HEK293 (cell line): Measurements from ENCODE around the gene SLC35F3.

Experiments
- IKZF3 ChIP-seq: fragments of 450-650 bp; IDR thresholded peaks from 2 replicates; pipeline ENCODE4 v1.5.0; 2018; ENCODE audit warnings: missing biosample characterization, mild to moderate bottlenecking, missing genetic modification characterization, moderate library complexity
- ZFP41 ChIP-seq: fragments of 450-650 bp; formaldehyde crosslinking; IDR thresholded peaks from 2 replicates; pipeline ENCODE4 v1.5.1; 2016; ENCODE audit warnings: missing biosample characterization, missing genetic modification characterization, borderline replicate concordance
- ZNF16 ChIP-seq: fragments of 450-650 bp; formaldehyde crosslinking; IDR thresholded peaks from 2 replicates; pipeline ENCODE4 v1.5.1; 2016; ENCODE audit warnings: low read depth, missing biosample characterization, missing genetic modification characterization
- ZNF174 ChIP-seq: fragments of 450-650 bp; formaldehyde crosslinking; IDR thresholded peaks from 2 replicates; pipeline ENCODE4 v1.5.0; 2017; ENCODE audit warnings: missing biosample characterization, mild to moderate bottlenecking, missing genetic modification characterization
- ZNF335 ChIP-seq: fragments of 450-650 bp; formaldehyde crosslinking; conservative IDR thresholded peaks from 2 replicates; pipeline ENCODE4 v1.5.1; 2016; ENCODE audit warnings: missing biosample characterization, missing genetic modification characterization
- ZNF473 ChIP-seq: fragments of 450-650 bp; formaldehyde crosslinking; IDR thresholded peaks from 2 replicates; pipeline ENCODE4 v1.5.1; 2017; ENCODE audit warnings: missing biosample characterization, missing genetic modification characterization
- ZNF510 ChIP-seq: fragments of 450-650 bp; formaldehyde crosslinking; IDR thresholded peaks from 2 replicates; pipeline ENCODE4 v1.5.1; 2018; ENCODE audit warnings: mild to moderate bottlenecking, missing genetic modification characterization, missing biosample characterization; ENCODE audit not compliant: insufficient replicate concordance
- ZNF561 ChIP-seq: fragments of 450-650 bp; IDR thresholded peaks from 2 replicates; pipeline ENCODE4 v1.5.1; 2018; ENCODE audit warnings: missing biosample characterization, missing genetic modification characterization, borderline replicate concordance
- ZNF585B ChIP-seq: fragments of 450-650 bp; formaldehyde crosslinking; IDR thresholded peaks from 2 replicates; pipeline ENCODE4 v1.5.1; 2016; ENCODE audit warnings: missing biosample characterization, missing genetic modification characterization
- ZNF600 ChIP-seq: fragments of 450-650 bp; formaldehyde crosslinking; IDR thresholded peaks from 2 replicates; pipeline ENCODE4 v1.5.1; 2016; ENCODE audit warnings: missing biosample characterization, missing genetic modification characterization
- ZNF610 ChIP-seq: fragments of 450-650 bp; formaldehyde crosslinking; IDR thresholded peaks from 2 replicates; pipeline ENCODE4 v1.5.1; 2016; ENCODE audit warnings: missing biosample characterization, missing genetic modification characterization, borderline replicate concordance
- ZNF624 ChIP-seq: fragments of 450-650 bp; formaldehyde crosslinking; IDR thresholded peaks from 2 replicates; pipeline ENCODE4 v1.5.1; 2017; ENCODE audit warnings: missing biosample characterization, missing genetic modification characterization
- ZNF639 ChIP-seq: fragments of 450-650 bp; formaldehyde crosslinking; IDR thresholded peaks from 2 replicates; pipeline ENCODE4 v1.5.1; 2016; ENCODE audit warnings: missing biosample characterization, missing genetic modification characterization
- ZNF660 ChIP-seq: fragments of 450-650 bp; IDR thresholded peaks from 2 replicates; pipeline ENCODE4 v1.5.1; 2018; ENCODE audit warnings: missing biosample characterization, mild to moderate bottlenecking, missing genetic modification characterization
- ZNF704 ChIP-seq: fragments of 450-650 bp; formaldehyde crosslinking; IDR thresholded peaks from 2 replicates; pipeline ENCODE4 v1.5.1; 2016; ENCODE audit warnings: missing biosample characterization, missing genetic modification characterization
- ZXDB ChIP-seq: fragments of 450-650 bp; formaldehyde crosslinking; IDR thresholded peaks from 2 replicates; pipeline ENCODE4 v1.5.1; 2016; ENCODE audit warnings: missing biosample characterization, missing genetic modification characterization
- TF ChIP-seq, protein P1 (sequence below): fragments of 450-650 bp; formaldehyde crosslinking; IDR thresholded peaks from 2 replicates; pipeline ENCODE4 v1.5.1; 2016; ENCODE audit warnings: missing biosample characterization, missing genetic modification characterization
- TF ChIP-seq, protein P2 (sequence below): fragments of 450-650 bp; formaldehyde crosslinking; IDR thresholded peaks from 2 replicates; pipeline ENCODE4 v1.5.1; 2016; ENCODE audit warnings: missing biosample characterization, missing genetic modification characterization
- TF ChIP-seq, protein P3 (sequence below): fragments of 450-650 bp; formaldehyde crosslinking; IDR thresholded peaks from 2 replicates; pipeline ENCODE4 v1.5.1; 2016; ENCODE audit warnings: missing biosample characterization, missing genetic modification characterization

Gene SLC35F3

GRCh38 chr1:234114648-234115307, 210.3 kb downstream of the SLC35F3 start (continued):
- TF ChIP-seq, protein P1, sequence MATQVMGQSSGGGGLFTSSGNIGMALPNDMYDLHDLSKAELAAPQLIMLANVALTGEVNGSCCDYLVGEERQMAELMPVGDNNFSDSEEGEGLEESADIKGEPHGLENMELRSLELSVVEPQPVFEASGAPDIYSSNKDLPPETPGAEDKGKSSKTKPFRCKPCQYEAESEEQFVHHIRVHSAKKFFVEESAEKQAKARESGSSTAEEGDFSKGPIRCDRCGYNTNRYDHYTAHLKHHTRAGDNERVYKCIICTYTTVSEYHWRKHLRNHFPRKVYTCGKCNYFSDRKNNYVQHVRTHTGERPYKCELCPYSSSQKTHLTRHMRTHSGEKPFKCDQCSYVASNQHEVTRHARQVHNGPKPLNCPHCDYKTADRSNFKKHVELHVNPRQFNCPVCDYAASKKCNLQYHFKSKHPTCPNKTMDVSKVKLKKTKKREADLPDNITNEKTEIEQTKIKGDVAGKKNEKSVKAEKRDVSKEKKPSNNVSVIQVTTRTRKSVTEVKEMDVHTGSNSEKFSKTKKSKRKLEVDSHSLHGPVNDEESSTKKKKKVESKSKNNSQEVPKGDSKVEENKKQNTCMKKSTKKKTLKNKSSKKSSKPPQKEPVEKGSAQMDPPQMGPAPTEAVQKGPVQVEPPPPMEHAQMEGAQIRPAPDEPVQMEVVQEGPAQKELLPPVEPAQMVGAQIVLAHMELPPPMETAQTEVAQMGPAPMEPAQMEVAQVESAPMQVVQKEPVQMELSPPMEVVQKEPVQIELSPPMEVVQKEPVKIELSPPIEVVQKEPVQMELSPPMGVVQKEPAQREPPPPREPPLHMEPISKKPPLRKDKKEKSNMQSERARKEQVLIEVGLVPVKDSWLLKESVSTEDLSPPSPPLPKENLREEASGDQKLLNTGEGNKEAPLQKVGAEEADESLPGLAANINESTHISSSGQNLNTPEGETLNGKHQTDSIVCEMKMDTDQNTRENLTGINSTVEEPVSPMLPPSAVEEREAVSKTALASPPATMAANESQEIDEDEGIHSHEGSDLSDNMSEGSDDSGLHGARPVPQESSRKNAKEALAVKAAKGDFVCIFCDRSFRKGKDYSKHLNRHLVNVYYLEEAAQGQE (tag by site-specific recombination) = no peak
- TF ChIP-seq ZNF335 (tag by site-specific recombination) = peak; percentile 70
- TF ChIP-seq ZFP41 (tag by site-specific recombination) = no peak
- TF ChIP-seq ZNF624 (tag by site-specific recombination) = no peak
- TF ChIP-seq ZNF600 (tag by site-specific recombination) = 0 out of 2 replicates have a peak, but pooled peaks have one; percentile 32
- no peak for TF ChIP-seq ZNF473 (tag by site-specific recombination)
- peak; percentile 93 for TF ChIP-seq IKZF3 (tag by site-specific recombination)
- TF ChIP-seq ZXDB (tag by site-specific recombination) = no peak
- TF ChIP-seq ZNF174 = no peak
- TF ChIP-seq ZNF16 (tag by site-specific recombination) = no peak
- TF ChIP-seq ZNF610 = no peak
- TF ChIP-seq, protein P2, sequence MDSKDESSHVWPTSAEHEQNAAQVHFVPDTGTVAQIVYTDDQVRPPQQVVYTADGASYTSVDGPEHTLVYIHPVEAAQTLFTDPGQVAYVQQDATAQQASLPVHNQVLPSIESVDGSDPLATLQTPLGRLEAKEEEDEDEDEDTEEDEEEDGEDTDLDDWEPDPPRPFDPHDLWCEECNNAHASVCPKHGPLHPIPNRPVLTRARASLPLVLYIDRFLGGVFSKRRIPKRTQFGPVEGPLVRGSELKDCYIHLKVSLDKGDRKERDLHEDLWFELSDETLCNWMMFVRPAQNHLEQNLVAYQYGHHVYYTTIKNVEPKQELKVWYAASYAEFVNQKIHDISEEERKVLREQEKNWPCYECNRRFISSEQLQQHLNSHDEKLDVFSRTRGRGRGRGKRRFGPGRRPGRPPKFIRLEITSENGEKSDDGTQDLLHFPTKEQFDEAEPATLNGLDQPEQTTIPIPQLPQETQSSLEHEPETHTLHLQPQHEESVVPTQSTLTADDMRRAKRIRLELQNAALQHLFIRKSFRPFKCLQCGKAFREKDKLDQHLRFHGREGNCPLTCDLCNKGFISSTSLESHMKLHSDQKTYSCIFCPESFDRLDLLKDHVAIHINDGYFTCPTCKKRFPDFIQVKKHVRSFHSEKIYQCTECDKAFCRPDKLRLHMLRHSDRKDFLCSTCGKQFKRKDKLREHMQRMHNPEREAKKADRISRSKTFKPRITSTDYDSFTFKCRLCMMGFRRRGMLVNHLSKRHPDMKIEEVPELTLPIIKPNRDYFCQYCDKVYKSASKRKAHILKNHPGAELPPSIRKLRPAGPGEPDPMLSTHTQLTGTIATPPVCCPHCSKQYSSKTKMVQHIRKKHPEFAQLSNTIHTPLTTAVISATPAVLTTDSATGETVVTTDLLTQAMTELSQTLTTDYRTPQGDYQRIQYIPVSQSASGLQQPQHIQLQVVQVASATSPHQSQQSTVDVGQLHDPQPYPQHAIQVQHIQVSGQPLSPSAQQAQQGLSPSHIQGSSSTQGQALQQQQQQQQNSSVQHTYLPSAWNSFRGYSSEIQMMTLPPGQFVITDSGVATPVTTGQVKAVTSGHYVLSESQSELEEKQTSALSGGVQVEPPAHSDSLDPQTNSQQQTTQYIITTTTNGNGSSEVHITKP (tag by site-specific recombination) = peak; percentile 33; the same call in 1 of the 2 replicates
- TF ChIP-seq ZNF704 = no peak
- TF ChIP-seq, protein P3, sequence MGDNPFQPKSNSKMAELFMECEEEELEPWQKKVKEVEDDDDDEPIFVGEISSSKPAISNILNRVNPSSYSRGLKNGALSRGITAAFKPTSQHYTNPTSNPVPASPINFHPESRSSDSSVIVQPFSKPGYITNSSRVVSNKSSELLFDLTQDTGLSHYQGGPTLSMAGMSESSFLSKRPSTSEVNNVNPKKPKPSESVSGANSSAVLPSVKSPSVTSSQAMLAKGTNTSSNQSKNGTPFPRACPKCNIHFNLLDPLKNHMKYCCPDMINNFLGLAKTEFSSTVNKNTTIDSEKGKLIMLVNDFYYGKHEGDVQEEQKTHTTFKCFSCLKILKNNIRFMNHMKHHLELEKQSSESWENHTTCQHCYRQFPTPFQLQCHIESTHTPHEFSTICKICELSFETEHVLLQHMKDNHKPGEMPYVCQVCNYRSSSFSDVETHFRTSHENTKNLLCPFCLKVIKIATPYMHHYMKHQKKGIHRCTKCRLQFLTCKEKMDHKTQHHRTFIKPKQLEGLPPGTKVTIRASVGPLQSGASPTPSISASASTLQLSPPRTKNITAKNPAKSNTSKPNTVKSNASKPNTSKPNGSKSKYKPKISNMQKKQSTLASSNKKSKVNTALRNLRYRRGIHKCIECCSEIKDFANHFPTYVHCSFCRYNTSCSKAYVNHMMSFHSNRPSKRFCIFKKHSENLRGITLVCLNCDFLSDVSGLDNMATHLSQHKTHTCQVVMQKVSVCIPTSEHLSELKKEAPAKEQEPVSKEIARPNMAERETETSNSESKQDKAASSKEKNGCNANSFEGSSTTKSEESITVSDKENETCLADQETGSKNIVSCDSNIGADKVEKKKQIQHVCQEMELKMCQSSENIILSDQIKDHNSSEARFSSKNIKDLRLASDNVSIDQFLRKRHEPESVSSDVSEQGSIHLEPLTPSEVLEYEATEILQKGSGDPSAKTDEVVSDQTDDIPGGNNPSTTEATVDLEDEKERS (tag by site-specific recombination) = no peak
- peak; percentile 84 for TF ChIP-seq ZNF660 (tag by site-specific recombination)
- no peak for TF ChIP-seq ZNF639
- no peak for TF ChIP-seq ZNF510
- TF ChIP-seq ZNF585B (tag by site-specific recombination) = no peak
- TF ChIP-seq ZNF561 (tag by site-specific recombination) = no peak
- TF ChIP-seq, all 188 proteins: peak for 13
